ENCODE results near the gene AKIRIN2.

- no peak for TF ChIP-seq POLR2AphosphoS5 (IDR thresholded peaks at IDR 0.05; ENCODE audit: low read depth, low read length)
- no peak for TF ChIP-seq PBX3 (IDR thresholded peaks at IDR 0.05)
- TF ChIP-seq MAX (IDR thresholded peaks at IDR 0.05; ENCODE audit: low read depth), result no peak
- TF ChIP-seq EP300 (IDR thresholded peaks at IDR 0.05; ENCODE audit: borderline replicate concordance in 1 of 2, low read depth in 1 of 2, low read length in 1 of 2), result no peak
- TF ChIP-seq YY1 (IDR thresholded peaks at IDR 0.05; ENCODE audit: low read depth), result no peak
- TF ChIP-seq CTCF (IDR thresholded peaks at IDR 0.05), result no peak
These were observed 47.9 kb downstream of the AKIRIN2 start for GRCh38 chr6:87654122-87654521.

All from SK-N-SH (cell line).